HEK293 (cell line): ENCODE measurements around the gene SEMA3A.
A peak's percentile ranks its signal among the peaks of the same experiment; 100 is the strongest.

ENCODE experiments used
- CTCF ChIA-PET: fragments of 350-600 bp; formaldehyde crosslinking; extraction: SDS; loops from one replicate; lab custom pipeline; 2021; ENCODE audit warnings: antibody characterized with exemption; lab: Yijun Ruan, JAX
- POLR2A ChIA-PET: fragments of 300-600 bp; formaldehyde crosslinking; extraction: SDS; loops from one replicate; lab custom pipeline; 2020; ENCODE audit warnings: antibody characterized with exemption, inconsistent platforms; lab: Yijun Ruan, JAX
- H3K27ac ChIP-seq: fragments of 200-500 bp; sonication (Bioruptor generic); 2 replicates; pipeline ENCODE4 v1.5.1; 2014; ENCODE audit warnings: low read depth, low read length, control low read depth, inconsistent platforms; ENCODE audit errors: extremely low read depth
- H3K36me3 ChIP-seq, 2 experiments: fragments of 200-500 bp in 1 of 2; sonication (Bioruptor generic) in 1 of 2; 1 replicate in 1 of 2; 2 replicates in 1 of 2; pipeline ENCODE4 v1.5.1; 2014 to 2017; ENCODE audit warnings: inconsistent platforms in 2 of 2, low read length in 2 of 2; ENCODE audit not compliant: control insufficient read depth in 2 of 2, insufficient read depth in 1 of 2
- H3K4me1 ChIP-seq: fragments of 200-500 bp; sonication (Bioruptor generic); 2 replicates; pipeline ENCODE4 v1.5.1; 2014; ENCODE audit warnings: mild to moderate bottlenecking, low read length, inconsistent platforms; ENCODE audit not compliant: control insufficient read depth, insufficient read depth
- H3K4me3 ChIP-seq: 2 replicates; pipeline ENCODE4 v1.5.1; 2011; ENCODE audit warnings: low read depth, mild to moderate bottlenecking, control low read depth, low read length, moderate library complexity
- H3K9me3 ChIP-seq: fragments of 200-500 bp; sonication (Bioruptor generic); 2 replicates; pipeline ENCODE4 v1.5.1; 2014; ENCODE audit warnings: low read depth, low read length, inconsistent platforms; ENCODE audit not compliant: control insufficient read depth, insufficient read depth
- REPIN1 ChIP-seq: fragments of 450-650 bp; formaldehyde crosslinking; IDR thresholded peaks from 2 replicates; pipeline ENCODE4 v1.5.1; 2017; ENCODE audit warnings: missing biosample characterization, missing genetic modification characterization, low read depth
- ZBTB11 ChIP-seq: fragments of 450-650 bp; formaldehyde crosslinking; conservative IDR thresholded peaks from 2 replicates; pipeline ENCODE4 v1.5.1; 2016; ENCODE audit warnings: low read depth, missing biosample characterization, missing genetic modification characterization
- ZEB2 ChIP-seq: fragments of 450-650 bp; formaldehyde crosslinking; IDR thresholded peaks from 2 replicates; pipeline ENCODE4 v1.5.1; 2016; ENCODE audit warnings: missing biosample characterization, missing genetic modification characterization
- ZIC2 ChIP-seq: fragments of 450-650 bp; formaldehyde crosslinking; IDR thresholded peaks from 2 replicates; pipeline ENCODE4 v1.5.1; 2016; ENCODE audit warnings: missing biosample characterization, missing genetic modification characterization
- ZNF16 ChIP-seq: fragments of 450-650 bp; formaldehyde crosslinking; IDR thresholded peaks from 2 replicates; pipeline ENCODE4 v1.5.1; 2016; ENCODE audit warnings: low read depth, missing biosample characterization, missing genetic modification characterization
- ZNF174 ChIP-seq: fragments of 450-650 bp; formaldehyde crosslinking; IDR thresholded peaks from 2 replicates; pipeline ENCODE4 v1.5.0; 2017; ENCODE audit warnings: missing biosample characterization, mild to moderate bottlenecking, missing genetic modification characterization
- ZNF184 ChIP-seq: fragments of 450-650 bp; IDR thresholded peaks from 2 replicates; pipeline ENCODE4 v1.5.1; 2018; ENCODE audit warnings: missing biosample characterization, mild to moderate bottlenecking, missing genetic modification characterization
- ZNF2 ChIP-seq: fragments of 450-650 bp; formaldehyde crosslinking; IDR thresholded peaks from 2 replicates; pipeline ENCODE4 v1.5.1; 2016; ENCODE audit warnings: missing biosample characterization, missing genetic modification characterization
- ZNF654 ChIP-seq: fragments of 450-650 bp; formaldehyde crosslinking; IDR thresholded peaks from 2 replicates; pipeline ENCODE4 v1.5.1; 2016; ENCODE audit warnings: low read depth, missing biosample characterization, missing genetic modification characterization
- TF ChIP-seq, protein P1 (sequence below): fragments of 450-650 bp; formaldehyde crosslinking; IDR thresholded peaks from 2 replicates; pipeline ENCODE4 v1.5.1; 2016; ENCODE audit warnings: missing biosample characterization, missing genetic modification characterization
- TF ChIP-seq, protein P2 (sequence below): fragments of 450-650 bp; formaldehyde crosslinking; IDR thresholded peaks from 2 replicates; pipeline ENCODE4 v1.5.1; 2016; ENCODE audit warnings: missing biosample characterization, missing genetic modification characterization
- TF ChIP-seq, protein P3 (sequence below): fragments of 450-650 bp; formaldehyde crosslinking; IDR thresholded peaks from 2 replicates; pipeline ENCODE4 v1.5.1; 2016; ENCODE audit warnings: missing biosample characterization, missing genetic modification characterization
- TF ChIP-seq, protein P4 (sequence below): fragments of 450-650 bp; formaldehyde crosslinking; IDR thresholded peaks from 2 replicates; pipeline ENCODE4 v1.5.1; 2016; ENCODE audit warnings: missing biosample characterization, missing genetic modification characterization

SEMA3A gene

DNA sequence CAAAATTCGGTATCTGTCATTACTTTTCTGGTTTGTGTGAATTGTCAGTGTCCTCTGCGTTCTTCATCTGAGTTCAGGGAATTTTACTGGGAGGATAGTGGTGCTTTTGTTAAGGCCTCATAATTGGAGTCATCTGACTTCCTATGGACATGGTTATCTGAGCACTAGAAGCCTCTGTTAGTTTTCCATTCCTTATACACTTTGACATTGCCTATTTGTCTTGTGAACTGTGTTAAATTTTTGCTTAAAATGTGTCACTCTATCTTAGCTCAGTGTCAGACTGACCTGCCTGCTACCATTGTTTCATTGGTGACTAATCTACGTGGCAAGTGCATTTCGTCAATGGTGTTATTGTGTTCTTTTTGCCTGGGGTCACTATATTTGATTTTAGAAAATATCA lies 253.3 kb downstream of the SEMA3A start (continued):
- TF ChIP-seq, protein P1, sequence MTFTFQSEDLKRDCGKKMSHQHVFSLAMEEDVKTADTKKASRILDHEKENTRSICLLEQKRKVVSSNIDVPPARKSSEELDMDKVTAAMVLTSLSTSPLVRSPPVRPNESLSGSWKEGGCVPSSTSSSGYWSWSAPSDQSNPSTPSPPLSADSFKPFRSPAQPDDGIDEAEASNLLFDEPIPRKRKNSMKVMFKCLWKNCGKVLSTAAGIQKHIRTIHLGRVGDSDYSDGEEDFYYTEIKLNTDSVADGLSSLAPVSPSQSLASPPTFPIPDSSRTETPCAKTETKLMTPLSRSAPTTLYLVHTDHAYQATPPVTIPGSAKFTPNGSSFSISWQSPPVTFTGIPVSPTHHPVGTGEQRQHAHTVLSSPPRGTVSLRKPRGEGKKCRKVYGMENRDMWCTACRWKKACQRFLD (tag by site-specific recombination), result no peak

- TF ChIP-seq, protein P2, sequence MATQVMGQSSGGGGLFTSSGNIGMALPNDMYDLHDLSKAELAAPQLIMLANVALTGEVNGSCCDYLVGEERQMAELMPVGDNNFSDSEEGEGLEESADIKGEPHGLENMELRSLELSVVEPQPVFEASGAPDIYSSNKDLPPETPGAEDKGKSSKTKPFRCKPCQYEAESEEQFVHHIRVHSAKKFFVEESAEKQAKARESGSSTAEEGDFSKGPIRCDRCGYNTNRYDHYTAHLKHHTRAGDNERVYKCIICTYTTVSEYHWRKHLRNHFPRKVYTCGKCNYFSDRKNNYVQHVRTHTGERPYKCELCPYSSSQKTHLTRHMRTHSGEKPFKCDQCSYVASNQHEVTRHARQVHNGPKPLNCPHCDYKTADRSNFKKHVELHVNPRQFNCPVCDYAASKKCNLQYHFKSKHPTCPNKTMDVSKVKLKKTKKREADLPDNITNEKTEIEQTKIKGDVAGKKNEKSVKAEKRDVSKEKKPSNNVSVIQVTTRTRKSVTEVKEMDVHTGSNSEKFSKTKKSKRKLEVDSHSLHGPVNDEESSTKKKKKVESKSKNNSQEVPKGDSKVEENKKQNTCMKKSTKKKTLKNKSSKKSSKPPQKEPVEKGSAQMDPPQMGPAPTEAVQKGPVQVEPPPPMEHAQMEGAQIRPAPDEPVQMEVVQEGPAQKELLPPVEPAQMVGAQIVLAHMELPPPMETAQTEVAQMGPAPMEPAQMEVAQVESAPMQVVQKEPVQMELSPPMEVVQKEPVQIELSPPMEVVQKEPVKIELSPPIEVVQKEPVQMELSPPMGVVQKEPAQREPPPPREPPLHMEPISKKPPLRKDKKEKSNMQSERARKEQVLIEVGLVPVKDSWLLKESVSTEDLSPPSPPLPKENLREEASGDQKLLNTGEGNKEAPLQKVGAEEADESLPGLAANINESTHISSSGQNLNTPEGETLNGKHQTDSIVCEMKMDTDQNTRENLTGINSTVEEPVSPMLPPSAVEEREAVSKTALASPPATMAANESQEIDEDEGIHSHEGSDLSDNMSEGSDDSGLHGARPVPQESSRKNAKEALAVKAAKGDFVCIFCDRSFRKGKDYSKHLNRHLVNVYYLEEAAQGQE, result no peak
- TF ChIP-seq ZNF174 (tag by site-specific recombination) (no peak), ZEB2 (tag by site-specific recombination) (no peak), ZBTB11 (tag by site-specific recombination) (no peak), ZNF16 (tag by site-specific recombination) (no peak), ZIC2 (tag by site-specific recombination) (no peak)
- H3K9me3 ChIP-seq, result no peaks in the 10 kb centered on the region
- no peak overlapping the region for H3K4me3 ChIP-seq
- ChIA-PET CTCF (interaction anchor here (0.8 to 6.3 kb wide), 5 partner anchors 9 to 1913 kb away, joined by 3 to 81 read pairs (median 3); no protein-coding TSS in a partner anchor), POLR2A (no interaction called here)
- no peaks in the 10 kb centered on the region for H3K36me3 ChIP-seq
- H3K4me1 ChIP-seq, result no peaks in the 10 kb centered on the region
- no peak overlapping the region for H3K27ac ChIP-seq
These were observed 256.7 kb downstream of the SEMA3A start for GRCh38 chr7:83937930-83938329.

DNA sequence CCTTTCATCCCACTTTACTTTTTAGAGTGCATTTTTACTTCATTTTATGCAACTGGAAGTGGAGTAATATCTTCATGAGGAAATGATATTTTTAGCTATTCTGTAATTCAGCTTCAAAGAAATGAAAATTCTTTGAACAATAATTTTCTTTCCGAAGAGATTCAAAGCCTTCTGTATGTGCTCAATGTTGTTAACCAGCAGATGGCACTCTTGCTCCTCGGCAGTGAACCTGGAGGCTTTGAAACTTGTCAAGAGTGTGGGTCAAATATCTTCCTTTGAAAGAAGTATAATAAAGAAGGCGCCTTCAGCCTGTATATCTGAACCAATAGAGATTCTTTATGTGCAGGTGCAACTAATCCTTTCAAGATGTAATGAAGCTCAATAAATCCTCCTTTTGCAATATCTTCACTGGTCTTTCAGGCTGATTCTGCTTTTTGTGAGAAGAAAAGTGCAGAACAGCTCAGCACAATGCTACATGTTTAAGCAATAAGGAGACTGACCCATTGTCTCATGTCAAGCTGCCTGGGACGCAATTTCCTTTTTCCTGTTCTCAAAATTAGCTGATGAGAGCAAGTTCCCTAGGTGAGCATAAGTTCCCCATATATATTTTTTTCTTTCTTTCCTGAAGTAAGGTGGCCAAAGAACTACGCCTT lies 258.4 kb downstream of the SEMA3A start:
- ChIA-PET CTCF (interaction anchor here (0.5 to 6.3 kb wide), 37 partner anchors 9 to 1914 kb away, joined by 3 to 81 read pairs (median 4); no protein-coding TSS in a partner anchor), POLR2A (interaction anchor here (0.6 kb wide), 1 partner anchor 24 kb away, joined by 4 read pairs; no protein-coding TSS in a partner anchor)
- H3K4me3 ChIP-seq, result no peak overlapping the region
- no peaks in the 10 kb centered on the region for H3K4me1 ChIP-seq
- TF ChIP-seq, protein P3, sequence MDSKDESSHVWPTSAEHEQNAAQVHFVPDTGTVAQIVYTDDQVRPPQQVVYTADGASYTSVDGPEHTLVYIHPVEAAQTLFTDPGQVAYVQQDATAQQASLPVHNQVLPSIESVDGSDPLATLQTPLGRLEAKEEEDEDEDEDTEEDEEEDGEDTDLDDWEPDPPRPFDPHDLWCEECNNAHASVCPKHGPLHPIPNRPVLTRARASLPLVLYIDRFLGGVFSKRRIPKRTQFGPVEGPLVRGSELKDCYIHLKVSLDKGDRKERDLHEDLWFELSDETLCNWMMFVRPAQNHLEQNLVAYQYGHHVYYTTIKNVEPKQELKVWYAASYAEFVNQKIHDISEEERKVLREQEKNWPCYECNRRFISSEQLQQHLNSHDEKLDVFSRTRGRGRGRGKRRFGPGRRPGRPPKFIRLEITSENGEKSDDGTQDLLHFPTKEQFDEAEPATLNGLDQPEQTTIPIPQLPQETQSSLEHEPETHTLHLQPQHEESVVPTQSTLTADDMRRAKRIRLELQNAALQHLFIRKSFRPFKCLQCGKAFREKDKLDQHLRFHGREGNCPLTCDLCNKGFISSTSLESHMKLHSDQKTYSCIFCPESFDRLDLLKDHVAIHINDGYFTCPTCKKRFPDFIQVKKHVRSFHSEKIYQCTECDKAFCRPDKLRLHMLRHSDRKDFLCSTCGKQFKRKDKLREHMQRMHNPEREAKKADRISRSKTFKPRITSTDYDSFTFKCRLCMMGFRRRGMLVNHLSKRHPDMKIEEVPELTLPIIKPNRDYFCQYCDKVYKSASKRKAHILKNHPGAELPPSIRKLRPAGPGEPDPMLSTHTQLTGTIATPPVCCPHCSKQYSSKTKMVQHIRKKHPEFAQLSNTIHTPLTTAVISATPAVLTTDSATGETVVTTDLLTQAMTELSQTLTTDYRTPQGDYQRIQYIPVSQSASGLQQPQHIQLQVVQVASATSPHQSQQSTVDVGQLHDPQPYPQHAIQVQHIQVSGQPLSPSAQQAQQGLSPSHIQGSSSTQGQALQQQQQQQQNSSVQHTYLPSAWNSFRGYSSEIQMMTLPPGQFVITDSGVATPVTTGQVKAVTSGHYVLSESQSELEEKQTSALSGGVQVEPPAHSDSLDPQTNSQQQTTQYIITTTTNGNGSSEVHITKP (tag by site-specific recombination), result no peak
- TF ChIP-seq, protein P4, sequence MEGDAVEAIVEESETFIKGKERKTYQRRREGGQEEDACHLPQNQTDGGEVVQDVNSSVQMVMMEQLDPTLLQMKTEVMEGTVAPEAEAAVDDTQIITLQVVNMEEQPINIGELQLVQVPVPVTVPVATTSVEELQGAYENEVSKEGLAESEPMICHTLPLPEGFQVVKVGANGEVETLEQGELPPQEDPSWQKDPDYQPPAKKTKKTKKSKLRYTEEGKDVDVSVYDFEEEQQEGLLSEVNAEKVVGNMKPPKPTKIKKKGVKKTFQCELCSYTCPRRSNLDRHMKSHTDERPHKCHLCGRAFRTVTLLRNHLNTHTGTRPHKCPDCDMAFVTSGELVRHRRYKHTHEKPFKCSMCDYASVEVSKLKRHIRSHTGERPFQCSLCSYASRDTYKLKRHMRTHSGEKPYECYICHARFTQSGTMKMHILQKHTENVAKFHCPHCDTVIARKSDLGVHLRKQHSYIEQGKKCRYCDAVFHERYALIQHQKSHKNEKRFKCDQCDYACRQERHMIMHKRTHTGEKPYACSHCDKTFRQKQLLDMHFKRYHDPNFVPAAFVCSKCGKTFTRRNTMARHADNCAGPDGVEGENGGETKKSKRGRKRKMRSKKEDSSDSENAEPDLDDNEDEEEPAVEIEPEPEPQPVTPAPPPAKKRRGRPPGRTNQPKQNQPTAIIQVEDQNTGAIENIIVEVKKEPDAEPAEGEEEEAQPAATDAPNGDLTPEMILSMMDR (tag by site-specific recombination), result peak; percentile 38; the same call in 1 of the 2 replicates
- TF ChIP-seq ZNF184 (tag by site-specific recombination), result no peak
- TF ChIP-seq REPIN1 (tag by site-specific recombination), result no peak
- no peak for TF ChIP-seq ZBTB11 (tag by site-specific recombination)
- TF ChIP-seq ZNF2 (tag by site-specific recombination), result no peak
- TF ChIP-seq ZNF654 (tag by site-specific recombination), result peak; percentile 85
- TF ChIP-seq, all 188 proteins: peak for 2
- H3K36me3 ChIP-seq, result no peaks in the 10 kb centered on the region
- no peaks in the 10 kb centered on the region for H3K9me3 ChIP-seq
- H3K27ac ChIP-seq, result no peak overlapping the region
